GM21515 (cell line): ENCODE data around the gene COL8A1.
"Not testable (repeated sequence)": the region's sequence is repeated elsewhere in the genome, so short reads cannot be mapped to it uniquely, and the experiment has no call there.

Source experiments
- ATAC-seq: cut with Tn5 transposase; IDR thresholded peaks from one replicate; pipeline ENCODE4 v1.9.1; 2021; ENCODE audit not compliant: unreplicated experiment

The COL8A1 gene

DNA sequence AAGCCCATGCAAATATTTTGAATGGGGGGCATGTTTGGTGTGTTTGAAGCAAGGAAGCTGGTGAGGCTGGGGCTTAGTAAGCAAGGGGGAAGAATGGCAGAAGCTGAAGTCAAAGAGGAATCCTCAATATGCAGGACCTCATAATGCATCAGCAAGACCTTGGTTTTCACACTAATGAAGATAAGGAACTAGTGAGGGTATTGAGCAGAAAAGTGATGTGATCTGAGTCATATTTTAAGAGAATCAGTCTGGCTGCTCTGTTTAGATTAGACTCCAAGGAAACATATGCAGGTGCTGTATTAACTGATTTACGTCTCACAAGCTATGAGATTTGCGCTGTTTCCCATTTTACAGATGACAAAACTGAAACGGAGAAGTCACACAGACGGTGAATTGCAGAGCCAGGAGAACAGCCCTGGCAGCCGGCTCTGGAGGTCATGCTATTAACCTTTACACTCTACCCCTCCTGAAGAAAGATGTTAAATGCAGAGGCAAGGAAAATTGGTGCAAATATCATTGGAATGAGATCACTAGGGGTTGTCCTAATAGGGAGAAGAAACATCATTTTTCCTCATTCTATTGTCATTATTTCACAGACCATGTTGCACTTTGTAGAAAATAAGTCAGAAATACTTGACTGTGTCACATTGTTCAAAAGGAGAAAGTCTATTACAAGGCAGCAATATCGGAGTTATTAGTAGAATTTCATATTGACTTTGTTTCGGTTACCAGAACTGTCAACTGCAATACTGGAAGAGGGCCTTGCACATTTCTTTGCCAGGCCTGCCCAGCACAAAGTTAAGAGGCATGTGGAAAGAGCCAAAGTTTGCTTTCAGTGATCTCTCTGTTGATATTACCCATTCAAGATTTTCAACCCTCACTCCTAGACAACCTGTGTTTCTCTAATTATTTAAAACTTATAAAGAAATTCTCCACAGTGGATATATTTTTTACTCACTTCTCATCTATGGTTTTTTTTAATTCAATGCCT lies 64.9 kb downstream of the COL8A1 start:
- ATAC-seq: no peak

DNA sequence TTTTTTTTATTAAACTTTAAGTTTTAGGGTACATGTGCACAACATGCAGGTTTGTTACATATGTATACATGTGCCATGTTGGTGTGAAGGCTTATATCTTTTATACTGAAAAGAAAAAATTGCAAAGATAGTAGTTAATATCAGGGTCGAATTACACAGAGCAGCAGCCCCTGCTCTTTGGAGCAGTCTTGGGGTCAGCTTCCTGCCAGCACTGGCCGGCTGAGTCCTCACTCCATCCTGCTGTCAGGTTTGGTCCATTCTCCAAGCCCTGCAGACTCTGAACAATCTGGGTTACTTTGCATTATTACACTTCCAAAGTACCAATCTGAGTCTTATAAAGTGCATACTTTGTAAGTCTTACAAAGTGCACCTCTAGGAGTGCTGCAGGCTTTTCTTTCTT lies 66.0 kb downstream of the COL8A1 start:
- no peak for ATAC-seq

GRCh38 chr3:99706410-99706809 lies 68.0 kb downstream of the COL8A1 start:
- ATAC-seq: no peak

GRCh38 chr3:99708207-99708745 lies 69.9 kb downstream of the COL8A1 start:
- ATAC-seq: no peak

DNA sequence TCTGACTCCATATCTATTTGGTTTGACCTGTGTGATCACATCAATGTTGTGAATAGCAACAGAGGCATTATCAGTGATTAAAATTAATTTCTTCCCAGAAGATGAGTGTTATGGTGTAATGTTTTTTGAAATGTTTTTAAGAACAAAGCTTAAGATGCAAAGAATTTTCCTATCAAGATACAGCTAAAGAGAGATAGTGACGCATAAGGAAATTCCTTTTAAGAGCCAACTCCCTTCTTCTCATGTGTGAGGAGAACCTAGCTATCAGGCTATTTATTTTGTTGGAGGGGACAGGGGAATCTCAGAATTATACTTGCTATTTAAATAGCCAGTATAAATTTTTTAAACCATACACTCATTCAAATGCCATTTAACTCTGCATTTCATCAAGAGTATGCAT lies 71.3 kb downstream of the COL8A1 start:
- ATAC-seq: no peak

GRCh38 chr3:99710094-99710493 lies 71.7 kb downstream of the COL8A1 start:
- no peak for ATAC-seq

DNA sequence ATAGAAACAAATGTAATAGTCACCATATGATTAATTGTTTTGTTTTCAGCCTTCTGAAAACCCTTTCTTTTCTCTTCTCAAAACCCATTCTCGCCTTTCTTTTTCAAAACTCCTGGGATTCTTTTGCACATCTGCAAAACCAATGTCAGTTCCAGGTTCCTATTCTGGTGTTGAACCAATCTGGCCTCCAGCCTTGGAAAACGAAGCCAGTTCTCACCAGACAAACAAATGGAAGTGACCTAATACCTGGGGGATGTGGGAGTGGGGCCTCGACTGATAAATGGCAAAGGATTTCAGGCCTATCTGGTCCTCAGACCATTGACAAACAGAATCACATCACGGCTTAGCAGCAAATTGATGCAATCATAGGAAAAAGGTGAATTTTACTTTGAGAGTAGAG lies 73.0 kb downstream of the COL8A1 start:
- ATAC-seq: no peak

GRCh38 chr3:99712291-99712954 lies 74.0 kb downstream of the COL8A1 start:
- ATAC-seq: no peak

DNA sequence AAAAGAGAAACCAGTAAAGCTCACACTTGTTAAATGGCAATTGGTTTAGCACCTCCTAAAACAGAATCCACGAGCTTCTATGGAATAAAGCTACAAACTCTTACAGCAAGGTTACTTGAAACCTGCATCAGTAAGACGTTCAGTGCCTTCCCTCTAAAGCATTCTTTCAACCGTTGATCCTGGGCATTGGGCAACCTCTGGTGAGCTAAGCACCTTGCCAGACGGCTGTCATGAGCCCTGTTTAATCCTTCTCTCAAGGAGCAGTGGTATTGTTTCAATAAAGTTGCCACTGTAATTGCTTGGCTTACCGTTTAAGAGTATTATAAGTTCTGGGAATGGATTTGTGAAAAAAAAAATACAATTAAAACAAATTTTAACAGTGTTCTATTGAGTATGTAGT lies 75.0 kb downstream of the COL8A1 start:
- ATAC-seq: no peak

GRCh38 chr3:99714146-99714545 lies 75.8 kb downstream of the COL8A1 start:
- no peak for ATAC-seq

DNA sequence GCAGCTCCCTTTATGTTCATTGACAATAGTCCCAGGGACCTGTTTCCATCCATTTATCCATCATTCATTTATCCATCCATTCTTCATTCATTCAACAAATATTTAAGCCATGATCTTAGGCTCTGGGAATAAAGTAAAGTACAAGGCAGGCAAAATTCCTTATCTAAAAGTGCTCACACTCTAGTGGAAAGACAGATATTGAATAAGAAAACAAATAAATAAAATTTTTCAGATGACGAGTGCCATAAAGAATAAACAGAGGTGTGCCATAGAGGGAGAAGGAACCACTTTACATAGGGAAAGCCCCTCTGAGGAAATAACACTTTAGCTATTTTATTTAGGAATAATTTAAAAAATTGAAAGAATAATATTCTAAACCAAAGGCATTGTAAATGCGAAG lies 76.2 kb downstream of the COL8A1 start:
- ATAC-seq: no peak

DNA sequence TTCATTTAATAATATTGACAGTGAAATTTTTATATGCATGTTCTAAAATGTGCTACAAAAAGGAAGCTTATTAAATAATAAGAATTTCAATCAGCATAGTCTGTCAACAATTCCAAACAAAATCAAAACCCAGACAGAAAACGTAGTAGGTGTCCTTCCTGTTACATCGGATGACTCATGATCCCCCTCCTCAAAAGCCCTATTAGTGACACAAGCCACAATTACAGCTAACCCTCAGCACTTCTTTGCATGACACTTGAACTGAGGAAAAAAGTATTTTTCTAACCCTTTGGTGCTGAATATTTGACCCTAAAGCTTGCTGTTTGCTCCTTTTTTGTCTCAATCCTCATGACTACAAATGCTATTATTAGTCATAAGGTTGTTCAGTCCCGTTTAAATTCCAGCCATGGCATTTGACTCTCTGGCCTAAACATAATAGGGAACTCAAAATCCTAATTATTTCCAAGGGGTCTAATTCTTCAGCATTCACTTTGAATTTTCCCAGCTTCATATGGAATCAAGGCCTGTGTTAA lies 78.1 kb downstream of the COL8A1 start:
- no peak for ATAC-seq

DNA sequence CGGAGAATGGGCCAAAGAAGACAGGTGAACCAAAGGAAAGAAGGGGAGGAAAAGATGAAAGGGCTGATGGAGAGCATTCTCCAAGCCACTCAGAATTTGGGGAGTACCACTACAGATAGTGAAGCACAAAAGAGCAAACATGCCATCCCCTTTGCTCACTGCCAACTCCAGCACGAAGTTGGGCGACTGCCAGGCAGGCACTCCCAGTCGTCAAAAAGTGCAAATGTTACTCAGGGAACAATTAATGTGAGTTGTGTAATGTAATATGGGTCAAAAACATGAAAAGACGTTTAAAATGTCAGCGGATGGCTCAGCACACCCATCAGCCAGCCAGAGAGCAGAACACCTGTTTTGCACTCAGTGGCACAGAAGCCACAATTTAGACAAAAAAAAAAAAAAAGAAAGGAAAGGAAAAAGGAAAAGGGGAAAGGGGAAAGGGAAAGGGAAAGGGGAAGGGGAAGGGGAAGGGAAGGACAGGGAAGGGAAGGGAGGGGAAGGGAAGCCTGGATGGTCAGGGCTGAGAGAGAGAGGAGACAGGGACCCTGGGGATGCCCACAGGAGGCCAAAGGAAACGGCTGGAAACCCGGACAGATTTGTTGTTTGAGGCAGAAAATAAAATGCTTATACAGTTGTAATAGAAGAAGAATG lies 82.7 kb downstream of the COL8A1 start:
- ATAC-seq: no peak

- no peak for ATAC-seq
These were observed 83.2 kb downstream of the COL8A1 start for GRCh38 chr3:99721633-99722007.

DNA sequence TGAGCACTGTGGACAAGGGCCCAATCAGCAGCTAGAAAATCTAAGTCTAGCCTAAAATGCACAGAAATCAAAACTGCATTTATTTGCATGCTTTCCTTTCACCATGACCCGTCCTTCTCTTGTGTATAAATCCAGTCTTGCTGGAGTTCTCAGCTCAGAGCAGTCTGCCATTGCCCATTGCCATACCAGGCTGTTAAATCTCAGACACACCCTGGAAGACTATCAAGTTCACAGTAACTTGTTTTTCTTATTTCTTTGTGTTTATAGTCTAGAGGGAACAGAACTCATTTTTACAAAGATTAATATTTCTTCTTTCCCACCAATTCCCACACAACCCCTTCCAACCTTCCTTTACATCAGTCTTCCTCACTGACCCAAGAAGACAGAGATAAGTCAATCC lies 85.9 kb downstream of the COL8A1 start:
- no peak for ATAC-seq

GRCh38 chr3:99730870-99731269 lies 92.5 kb downstream of the COL8A1 start:
- ATAC-seq: no peak

- no peak for ATAC-seq
These were observed 93.1 kb downstream of the COL8A1 start for GRCh38 chr3:99731499-99731898.

- not testable (repeated sequence) for ATAC-seq
These were observed 102.0 kb downstream of the COL8A1 start for GRCh38 chr3:99740371-99740770.

GRCh38 chr3:99741588-99741987 lies 103.2 kb downstream of the COL8A1 start:
- no peak for ATAC-seq

DNA sequence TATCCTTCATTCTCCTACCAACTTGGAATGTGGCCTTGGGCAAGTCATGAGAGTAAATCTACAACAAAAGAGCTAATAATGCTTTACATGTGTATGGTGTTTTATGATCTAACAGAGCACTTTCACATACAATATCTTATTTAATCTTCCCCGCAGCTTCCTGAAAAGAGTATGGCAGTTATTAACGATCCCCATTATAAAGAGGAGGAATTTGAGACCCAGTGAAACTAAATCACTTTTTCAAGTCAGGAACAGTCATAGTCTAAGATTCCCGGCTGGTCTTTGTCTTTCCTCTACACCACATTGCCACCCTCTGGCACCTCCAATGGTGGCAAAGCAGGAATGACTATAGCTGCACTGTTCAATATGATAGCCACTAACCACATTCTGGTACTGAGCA lies 109.5 kb downstream of the COL8A1 start:
- ATAC-seq: no peak

GRCh38 chr3:99751649-99752048 lies 113.3 kb downstream of the COL8A1 start:
- ATAC-seq: no peak
